OCI-LY1 (cell line): ENCODE measurements around the gene CD74.

Experiments
- CTCF ChIP-seq: fragments of 200-600 bp; sonication (generic), shearing (Covaris generic); IDR thresholded peaks from 2 replicates; pipeline ENCODE4 v1.5.1; 2017; ENCODE audit warnings: mild to moderate bottlenecking, antibody characterized with exemption, low read length, moderate library complexity, mixed read lengths
- EZH2 ChIP-seq: fragments of 200-600 bp; sonication (generic), shearing (Covaris generic); IDR thresholded peaks from 2 replicates; pipeline ENCODE4 v1.8.0; 2017; ENCODE audit warnings: borderline replicate concordance, mixed run types, mild to moderate bottlenecking, antibody characterized with exemption, low read length, moderate library complexity, mixed read lengths

- no peak for TF ChIP-seq CTCF
- TF ChIP-seq EZH2, result no peak
These were observed 48.5 kb upstream of the CD74 start for GRCh38 chr5:150461231-150461630.
